Skeletal muscle satellite cell (primary cell): ENCODE results near the gene NKAIN2.

Experiments
- H3K27me3 ChIP-seq: 2 replicates; pipeline ENCODE4 v1.7.0; 2013; ENCODE audit warnings: low read length; ENCODE audit not compliant: control insufficient read depth, insufficient read depth
- H3K36me3 ChIP-seq: 2 replicates; pipeline ENCODE4 v1.7.0; 2013; ENCODE audit warnings: mild to moderate bottlenecking, control low read depth, low read length; ENCODE audit not compliant: insufficient read depth
- H3K4me1 ChIP-seq: 2 replicates; pipeline ENCODE4 v1.7.0; 2013; ENCODE audit warnings: low read length; ENCODE audit not compliant: control insufficient read depth, insufficient read depth
- H3K4me2 ChIP-seq: 2 replicates; pipeline ENCODE4 v1.7.0; 2013; ENCODE audit warnings: mild to moderate bottlenecking, low read length
- H3K4me3 ChIP-seq: 2 replicates; pipeline ENCODE4 v1.7.0; 2013; ENCODE audit warnings: low read length
- H3K9ac ChIP-seq: 2 replicates; pipeline ENCODE4 v1.7.0; 2013; ENCODE audit warnings: mild to moderate bottlenecking, low read depth, low read length, moderate library complexity
- H3K9me3 ChIP-seq: replicated peaks from 2 replicates; pipeline ENCODE4 v1.7.0; 2013; ENCODE audit warnings: mild to moderate bottlenecking, control low read depth, low read length

The NKAIN2 gene

DNA sequence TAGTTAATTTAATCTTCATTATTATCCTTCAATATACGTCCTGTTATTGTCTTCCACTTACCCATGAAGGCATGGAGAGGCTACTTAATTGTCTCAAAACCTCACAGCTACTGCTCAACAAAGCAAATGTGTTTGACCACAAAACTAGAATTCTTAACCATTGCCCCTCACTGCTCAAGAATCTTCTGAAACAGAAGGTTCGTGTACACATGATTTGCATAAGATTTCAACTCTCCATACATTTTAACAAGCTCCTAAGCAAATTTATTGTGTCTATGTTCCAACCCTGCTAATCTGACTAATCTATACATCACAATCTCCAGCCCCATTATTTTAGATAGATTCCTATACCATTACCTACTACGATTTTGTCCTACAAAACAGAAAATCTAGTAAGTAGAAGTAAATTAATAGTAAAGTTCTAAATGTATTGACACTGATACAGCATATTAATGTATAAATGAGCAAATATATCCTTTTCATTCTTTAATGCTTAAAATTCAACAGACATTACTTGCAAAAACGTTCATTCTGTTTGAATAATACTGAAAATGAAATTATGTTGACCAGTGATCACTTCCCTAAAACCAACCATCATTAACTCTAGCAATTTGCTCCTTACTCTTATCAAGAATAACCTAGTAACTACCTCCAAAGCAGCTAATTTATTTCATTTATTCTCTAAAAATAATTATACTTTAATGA, 1068.8 kb downstream of the NKAIN2 start:
- Histone ChIP-seq H3K4me2 (no peak overlapping the region), H3K27me3 (no peaks in the 10 kb centered on the region), H3K4me3 (no peak overlapping the region), H3K36me3 (no peaks in the 10 kb centered on the region), H3K9me3 (no peaks in the 10 kb centered on the region), H3K4me1 (peaks cover 10% of the 10 kb centered on the region), H3K9ac (no peak overlapping the region)

GRCh38 chr6:124873066-124873410, 1069.4 kb downstream of the NKAIN2 start:
- no peaks in the 10 kb centered on the region for H3K27me3 ChIP-seq
- H3K4me3 ChIP-seq, result no peak overlapping the region
- H3K4me2 ChIP-seq, result no peak overlapping the region
- no peaks in the 10 kb centered on the region for H3K9me3 ChIP-seq
- H3K9ac ChIP-seq, result no peak overlapping the region
- H3K4me1 ChIP-seq, result peaks cover 8% of the 10 kb centered on the region
- no peaks in the 10 kb centered on the region for H3K36me3 ChIP-seq
